ENCODE data around the gene TMTC2. TPM values are rescaled to one million over a fixed set of nuclear protein-coding genes. Genes with fewer than 3 reads are reported as not detected.

TMTC2 gene
- total and polyA plus RNA-seq, 2 experiments from 2014 or later: 1.5 to 12.0 TPM

DNA sequence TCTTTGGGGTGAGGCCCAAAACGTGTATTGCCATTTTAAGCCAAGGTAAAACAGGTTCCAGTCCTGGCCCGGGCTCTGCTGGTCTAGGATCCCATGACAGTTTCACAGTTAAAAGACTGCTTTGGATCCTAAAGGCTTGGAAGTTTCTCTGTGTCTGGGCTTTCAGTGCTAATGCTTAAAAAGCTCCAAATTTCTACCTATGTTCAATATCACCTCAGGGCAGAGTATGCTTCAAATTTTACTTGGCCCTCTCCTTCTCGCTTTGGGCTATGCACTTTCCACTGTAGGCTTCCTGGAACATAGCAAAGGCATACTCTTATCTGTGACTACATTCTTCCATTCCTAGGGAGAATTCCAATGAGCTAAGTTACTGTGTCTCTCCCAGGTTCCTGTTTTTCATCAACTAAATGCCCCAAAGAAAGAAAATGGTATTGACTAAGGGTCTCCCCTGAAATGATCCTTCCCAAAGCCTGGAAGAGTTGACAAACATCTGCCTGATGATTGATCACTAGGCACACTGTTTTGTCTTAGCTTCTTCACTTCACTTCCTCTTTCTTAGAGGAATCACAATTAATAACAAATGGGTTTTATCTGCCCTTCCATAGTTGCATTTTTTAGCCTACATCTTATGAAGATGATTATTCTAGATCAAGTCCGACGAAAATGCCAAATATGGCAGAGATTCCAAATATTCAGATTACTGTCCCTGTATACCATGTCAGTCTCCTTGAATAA, 79.4 kb downstream of the TMTC2 start:
- Histone ChIP-seq H3K27ac (peak overlapping the region; percentile 18), H3K4me1 (ENCODE audit: insufficient read depth) (no peaks in the 10 kb centered on the region), H3K36me3 (replicated peaks; ENCODE audit: insufficient read depth, low read depth) (no peaks in the 10 kb centered on the region), H4K20me1 (ENCODE audit: insufficient read depth, poor library complexity, severe bottlenecking) (no peaks in the 10 kb centered on the region), H2AFZ (no peak overlapping the region), H3K27me3 (no peaks in the 10 kb centered on the region), H3K9me3 (ENCODE audit: low read depth) (no peaks in the 10 kb centered on the region), H3K4me3 (no peak overlapping the region), H3K9me2 (replicated peaks; ENCODE audit: insufficient read depth) (no peaks in the 10 kb centered on the region), H3K4me2 (no peak overlapping the region), H3K79me2 (no peaks in the 10 kb centered on the region)
- 75% methylated on average over 5 of the region's 5 CpGs for WGBS (ENCODE audit: low lambda C conversion rate, missing lambda C conversion rate)
- TF ChIP-seq EZH2phosphoT487 (IDR thresholded peaks at IDR 0.05; ENCODE audit: low read depth, severe bottlenecking, unreplicated experiment) (no peak), EZH2 (IDR thresholded peaks at IDR 0.05; ENCODE audit: borderline replicate concordance) (no peak)
- TF ChIP-seq, protein P1, sequence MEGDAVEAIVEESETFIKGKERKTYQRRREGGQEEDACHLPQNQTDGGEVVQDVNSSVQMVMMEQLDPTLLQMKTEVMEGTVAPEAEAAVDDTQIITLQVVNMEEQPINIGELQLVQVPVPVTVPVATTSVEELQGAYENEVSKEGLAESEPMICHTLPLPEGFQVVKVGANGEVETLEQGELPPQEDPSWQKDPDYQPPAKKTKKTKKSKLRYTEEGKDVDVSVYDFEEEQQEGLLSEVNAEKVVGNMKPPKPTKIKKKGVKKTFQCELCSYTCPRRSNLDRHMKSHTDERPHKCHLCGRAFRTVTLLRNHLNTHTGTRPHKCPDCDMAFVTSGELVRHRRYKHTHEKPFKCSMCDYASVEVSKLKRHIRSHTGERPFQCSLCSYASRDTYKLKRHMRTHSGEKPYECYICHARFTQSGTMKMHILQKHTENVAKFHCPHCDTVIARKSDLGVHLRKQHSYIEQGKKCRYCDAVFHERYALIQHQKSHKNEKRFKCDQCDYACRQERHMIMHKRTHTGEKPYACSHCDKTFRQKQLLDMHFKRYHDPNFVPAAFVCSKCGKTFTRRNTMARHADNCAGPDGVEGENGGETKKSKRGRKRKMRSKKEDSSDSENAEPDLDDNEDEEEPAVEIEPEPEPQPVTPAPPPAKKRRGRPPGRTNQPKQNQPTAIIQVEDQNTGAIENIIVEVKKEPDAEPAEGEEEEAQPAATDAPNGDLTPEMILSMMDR (IDR thresholded peaks at IDR 0.05; ENCODE audit: poor library complexity): no peak
- peak; percentile 12 for DNase-seq (ENCODE audit: low spot score)

DNA sequence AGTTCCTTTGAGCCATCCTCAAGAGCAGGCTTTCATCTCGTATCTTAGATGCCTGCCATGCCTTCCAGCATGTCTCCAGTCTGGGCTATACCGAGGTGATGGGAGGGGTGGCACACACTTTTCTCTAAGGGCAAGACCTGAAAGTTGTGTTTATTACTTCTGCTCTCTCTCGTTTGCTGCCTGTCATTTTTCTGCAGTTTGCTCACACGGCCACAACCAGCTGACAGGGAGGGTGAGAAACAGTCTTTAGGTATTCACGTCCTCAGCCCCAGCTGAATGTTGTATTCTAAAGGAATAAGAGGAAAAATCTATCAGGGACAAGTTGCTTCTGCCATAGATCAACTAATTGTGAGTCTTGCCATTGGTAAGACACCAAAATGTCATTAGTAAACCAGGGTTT, 88.0 kb downstream of the TMTC2 start:
- Histone ChIP-seq H3K79me2 (no peaks in the 10 kb centered on the region), H3K9me2 (replicated peaks; ENCODE audit: insufficient read depth) (no peaks in the 10 kb centered on the region), H3K4me3 (no peak overlapping the region), H4K20me1 (ENCODE audit: insufficient read depth, poor library complexity, severe bottlenecking) (no peaks in the 10 kb centered on the region), H3K4me1 (ENCODE audit: insufficient read depth) (no peaks in the 10 kb centered on the region), H2AFZ (no peak overlapping the region), H3K36me3 (replicated peaks; ENCODE audit: insufficient read depth, low read depth) (no peaks in the 10 kb centered on the region), H3K27me3 (no peaks in the 10 kb centered on the region), H3K4me2 (no peak overlapping the region), H3K27ac (no peak overlapping the region), H3K9me3 (ENCODE audit: low read depth) (no peaks in the 10 kb centered on the region)
- WGBS (ENCODE audit: low lambda C conversion rate, missing lambda C conversion rate): 68% methylated on average over 5 of the region's 5 CpGs
- TF ChIP-seq, protein P1 (IDR thresholded peaks at IDR 0.05; ENCODE audit: poor library complexity): no peak
- no peak for TF ChIP-seq EZH2phosphoT487 (IDR thresholded peaks at IDR 0.05; ENCODE audit: low read depth, severe bottlenecking, unreplicated experiment)
- TF ChIP-seq EZH2 (IDR thresholded peaks at IDR 0.05; ENCODE audit: borderline replicate concordance): no peak
- DNase-seq (ENCODE audit: low spot score): no peak

DNA sequence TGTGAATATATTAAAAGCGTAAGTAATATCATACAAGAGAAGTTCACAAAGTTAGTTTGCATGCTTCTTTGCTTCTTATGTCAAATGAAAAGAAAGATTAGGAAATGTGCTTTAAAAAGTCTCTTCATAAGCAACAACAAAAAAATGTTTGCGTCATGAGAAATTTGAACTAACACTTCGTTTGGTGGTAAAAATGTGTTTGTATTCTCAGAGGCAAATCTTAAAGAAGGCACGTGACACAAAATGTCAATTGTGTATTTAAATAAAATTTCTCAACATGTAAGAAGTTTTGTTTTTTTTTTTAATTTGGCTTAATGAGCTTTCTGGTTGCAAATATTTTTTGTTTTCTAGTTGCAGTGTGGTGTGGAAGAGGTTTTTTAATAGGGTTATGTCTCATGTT, 93.8 kb downstream of the TMTC2 start:
- Histone ChIP-seq H3K9me2 (replicated peaks; ENCODE audit: insufficient read depth) (no peaks in the 10 kb centered on the region), H3K36me3 (replicated peaks; ENCODE audit: insufficient read depth, low read depth) (no peaks in the 10 kb centered on the region), H3K4me3 (no peak overlapping the region), H3K27me3 (no peaks in the 10 kb centered on the region), H3K9me3 (ENCODE audit: low read depth) (no peaks in the 10 kb centered on the region), H4K20me1 (ENCODE audit: insufficient read depth, poor library complexity, severe bottlenecking) (no peaks in the 10 kb centered on the region), H3K79me2 (no peaks in the 10 kb centered on the region), H3K4me2 (no peak overlapping the region), H3K4me1 (ENCODE audit: insufficient read depth) (no peaks in the 10 kb centered on the region), H2AFZ (no peak overlapping the region), H3K27ac (no peak overlapping the region)
- no peak for DNase-seq (ENCODE audit: low spot score)
- WGBS (ENCODE audit: low lambda C conversion rate, missing lambda C conversion rate): 89% methylated on average over 4 of the region's 4 CpGs
- TF ChIP-seq, protein P1 (IDR thresholded peaks at IDR 0.05; ENCODE audit: poor library complexity): no peak
- no peak for TF ChIP-seq EZH2phosphoT487 (IDR thresholded peaks at IDR 0.05; ENCODE audit: low read depth, severe bottlenecking, unreplicated experiment)
- no peak for TF ChIP-seq EZH2 (IDR thresholded peaks at IDR 0.05; ENCODE audit: borderline replicate concordance)

Measured in hepatocyte (in vitro differentiated cells).